GM18907 (cell line): ENCODE results near the gene TNK1.
A peak's percentile ranks its signal among the peaks of the same experiment; 100 is the strongest.
"Not testable (repeated sequence)": the region's sequence is repeated elsewhere in the genome, so short reads cannot be mapped to it uniquely, and the experiment has no call there.

Experiments used
- ATAC-seq: cut with Tn5 transposase; IDR thresholded peaks from one replicate; pipeline ENCODE4 v1.9.1; 2021; ENCODE audit warnings: mild to moderate bottlenecking, moderate library complexity; ENCODE audit not compliant: unreplicated experiment

TNK1 gene

DNA sequence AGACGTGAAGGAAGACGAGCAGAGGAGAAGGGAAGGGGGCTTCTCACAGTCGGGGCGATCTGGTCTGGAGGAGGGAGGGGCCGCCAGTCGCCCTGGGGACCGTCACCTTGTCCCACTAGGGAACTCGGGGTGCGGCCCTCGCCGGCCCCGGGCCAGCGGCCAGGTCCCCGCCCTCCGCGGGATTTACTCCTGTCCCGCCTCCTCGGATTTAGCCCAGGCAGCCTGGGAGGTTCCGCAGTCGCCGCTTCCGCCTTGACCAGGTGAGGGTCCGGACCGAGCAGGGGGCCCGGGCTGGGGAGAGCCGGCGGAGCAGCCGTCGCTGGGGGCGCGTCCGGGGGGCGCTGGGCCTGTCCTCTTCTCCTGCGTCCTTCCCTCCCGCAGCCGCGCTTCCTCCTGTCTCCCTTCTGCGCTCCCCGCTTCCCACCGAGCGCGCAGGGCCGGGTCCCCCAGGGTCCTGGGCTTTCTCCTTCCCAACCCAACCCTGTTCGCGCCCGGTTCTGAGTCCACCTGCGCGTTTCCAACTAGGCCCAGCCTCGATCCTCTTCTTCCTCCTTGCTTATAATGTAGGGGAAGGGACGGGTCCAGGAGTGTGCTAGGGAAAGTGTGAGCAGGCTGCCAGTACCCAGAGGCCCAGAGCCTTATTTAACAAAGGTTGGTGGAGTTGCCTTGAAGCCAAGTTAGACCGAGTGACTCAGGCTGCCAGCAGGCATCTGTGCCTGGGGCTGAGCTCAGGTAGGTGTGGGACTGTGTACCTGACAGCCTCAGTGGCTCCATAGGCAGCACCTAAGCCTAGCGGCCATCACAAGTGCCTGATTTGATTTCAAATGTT lies at the start of gene TNK1:
Gene TNK1, plus strand, starts transcription at position 235 of the 829 bp plus-strand sequence. CDS start 1,838 bp downstream, outside the sequence.
- no peak for ATAC-seq

DNA sequence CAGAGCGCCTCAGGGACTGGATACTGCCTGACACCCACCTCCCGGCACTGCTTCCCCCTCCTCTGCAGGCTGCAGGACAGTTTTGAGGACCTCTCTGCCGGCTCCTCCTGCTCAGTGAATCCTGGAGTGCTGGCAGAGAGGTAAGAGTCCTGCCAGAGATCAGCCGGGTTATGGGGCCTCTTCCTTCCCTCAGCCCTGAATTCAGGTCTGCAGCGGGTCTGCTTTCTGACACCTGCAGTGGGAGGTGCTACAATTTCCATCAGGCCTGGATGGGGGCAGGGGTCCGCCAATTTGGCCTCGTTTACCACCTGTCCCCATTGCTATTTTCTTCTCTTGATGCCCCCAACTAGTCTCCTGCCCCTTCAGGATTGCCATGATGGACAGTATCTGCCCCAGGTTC lies 48.8 kb upstream of the TNK1 start:
- no peak for ATAC-seq

DNA sequence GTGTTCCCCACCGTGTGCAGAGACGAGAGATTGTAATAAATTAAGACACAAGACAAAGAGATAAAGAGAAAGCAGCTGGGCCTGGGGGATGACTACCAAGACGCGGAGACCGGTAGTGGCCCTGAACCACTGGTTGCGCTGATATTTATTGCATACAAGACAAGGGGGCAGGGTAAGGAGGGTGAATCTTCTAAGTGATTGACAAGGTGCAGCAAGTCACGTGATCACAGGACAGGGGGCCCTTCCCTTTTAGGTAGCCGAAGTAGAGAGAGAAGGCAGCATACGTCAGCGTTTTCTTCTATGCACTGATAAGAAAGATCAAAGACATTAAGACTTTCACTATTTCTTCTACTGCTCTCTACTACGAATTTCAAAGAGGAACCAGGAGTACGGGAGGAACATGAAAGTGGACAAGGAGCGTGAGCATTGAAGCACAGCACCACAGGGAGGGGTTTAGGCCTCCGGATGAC lies 48.3 kb upstream of the TNK1 start:
- ATAC-seq, result not testable (repeated sequence)

DNA sequence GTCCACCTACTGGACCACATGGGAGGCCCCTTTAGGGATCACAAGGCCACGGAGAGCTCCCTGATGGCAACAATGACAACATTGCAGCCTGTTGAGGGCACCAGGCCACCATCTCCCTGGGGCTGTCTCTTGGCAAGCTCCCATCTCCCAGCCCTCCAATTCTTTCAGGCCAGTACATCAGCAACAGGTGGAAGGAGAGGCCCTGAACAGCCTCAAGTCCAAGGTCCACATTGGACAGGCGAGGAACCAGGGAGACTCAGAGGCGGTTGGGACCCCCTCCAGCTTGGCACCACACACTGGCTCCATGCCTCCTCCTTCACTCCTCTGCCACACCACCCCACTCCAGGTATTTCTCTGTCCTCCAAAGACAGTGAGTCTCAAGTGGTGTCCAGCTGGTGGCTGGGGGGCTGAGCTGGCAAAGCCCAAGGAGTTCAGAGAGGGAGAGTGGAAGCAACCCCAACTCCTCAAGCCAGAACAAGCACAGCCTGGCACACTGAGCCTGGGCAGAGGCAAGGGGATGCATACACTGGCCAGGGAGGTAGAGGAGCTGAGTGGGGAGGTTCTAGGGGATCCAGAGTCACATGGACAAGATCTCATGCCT lies 45.9 kb upstream of the TNK1 start:
- ATAC-seq, result no peak

DNA sequence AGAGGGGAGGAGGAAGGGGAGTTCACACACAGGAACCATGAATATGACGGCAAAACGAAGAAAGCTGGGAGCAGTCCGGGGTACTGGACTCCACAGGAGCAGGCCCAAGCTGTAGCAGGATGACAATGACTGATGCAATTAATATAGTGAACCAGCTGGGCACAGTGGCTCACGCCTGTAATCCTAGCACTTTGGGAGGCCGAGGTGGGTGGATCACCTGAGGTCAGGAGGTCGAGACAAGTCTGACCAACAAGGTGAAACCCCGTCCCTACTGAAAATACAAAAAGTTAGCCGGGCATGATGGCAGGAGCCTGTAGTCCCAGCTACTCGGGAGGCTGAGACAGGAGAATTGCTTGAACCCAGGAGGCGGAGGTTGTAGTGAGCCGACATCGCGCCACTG lies 45.1 kb upstream of the TNK1 start:
- ATAC-seq, result not testable (repeated sequence)

DNA sequence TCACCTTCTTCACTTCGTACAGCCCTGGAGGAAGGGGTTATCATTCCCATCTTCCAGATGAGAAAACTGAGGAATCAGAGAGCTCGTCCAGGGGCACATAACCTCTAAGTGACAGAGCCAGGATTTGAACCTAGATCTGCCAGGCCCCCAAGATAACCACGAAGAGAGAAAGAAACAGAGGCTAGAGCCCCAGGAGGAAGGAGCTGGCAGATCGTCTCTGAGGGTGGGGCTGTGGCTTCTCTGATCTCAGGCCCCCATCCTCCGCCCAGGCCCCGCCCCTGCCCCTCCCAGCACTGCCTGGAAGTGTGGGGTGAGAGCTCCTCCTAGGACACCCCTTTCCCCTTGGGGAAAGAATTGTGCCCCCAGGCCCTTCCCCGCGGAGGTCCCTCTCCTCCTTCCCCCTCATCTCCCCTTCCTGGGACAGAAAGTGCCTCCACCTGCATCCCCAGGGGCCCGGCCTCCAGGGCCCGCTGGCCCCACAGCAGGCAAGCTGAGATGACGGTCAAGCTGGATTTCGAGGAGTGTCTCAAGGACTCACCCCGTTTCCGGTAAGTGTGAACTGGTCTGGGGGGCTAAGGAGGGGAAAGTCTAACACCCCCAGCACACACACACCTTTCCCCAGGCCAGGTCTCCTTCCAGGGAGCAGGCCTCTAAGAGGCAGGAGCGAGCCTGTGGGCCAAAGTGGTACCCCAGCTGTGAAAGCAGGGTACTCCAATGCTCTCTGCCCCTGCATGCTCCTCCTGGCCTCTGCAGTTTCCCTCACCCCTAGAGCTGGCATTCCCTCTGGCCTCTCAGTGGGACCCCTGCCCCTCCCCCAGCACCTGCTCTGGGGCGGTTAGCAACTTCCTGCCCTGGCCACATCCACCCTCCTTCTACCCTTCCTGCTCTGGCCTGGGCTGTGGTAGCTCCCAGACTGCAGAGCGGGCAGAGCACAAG lies 44.4 kb upstream of the TNK1 start, which contains the start of gene ACAP1:
Gene ACAP1, plus strand, starts transcription at position 290 of the 936 bp plus-strand sequence. Its CDS starts 206 bp downstream, at position 496.
- peak; percentile 65 for ATAC-seq

DNA sequence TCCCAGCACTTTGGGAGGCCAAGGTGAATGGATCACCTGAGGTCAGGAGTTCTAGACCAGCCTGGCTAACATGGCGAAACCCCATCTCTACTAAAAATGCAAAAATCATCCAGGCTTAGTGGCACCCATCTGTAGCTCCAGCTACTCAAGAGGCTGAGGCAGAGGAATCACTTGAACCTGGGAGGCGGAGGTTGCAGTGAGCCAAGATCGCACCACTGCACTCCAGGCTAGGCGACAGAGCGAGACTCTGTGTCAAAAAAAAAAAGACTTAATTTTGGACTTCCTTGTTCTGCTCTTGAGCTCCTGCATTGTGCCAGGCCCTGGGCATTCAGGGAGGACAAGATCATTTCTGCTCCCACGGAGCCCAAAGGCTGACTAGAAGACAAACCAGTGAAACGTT lies 43.3 kb upstream of the TNK1 start:
- ATAC-seq, result not testable (repeated sequence)

DNA sequence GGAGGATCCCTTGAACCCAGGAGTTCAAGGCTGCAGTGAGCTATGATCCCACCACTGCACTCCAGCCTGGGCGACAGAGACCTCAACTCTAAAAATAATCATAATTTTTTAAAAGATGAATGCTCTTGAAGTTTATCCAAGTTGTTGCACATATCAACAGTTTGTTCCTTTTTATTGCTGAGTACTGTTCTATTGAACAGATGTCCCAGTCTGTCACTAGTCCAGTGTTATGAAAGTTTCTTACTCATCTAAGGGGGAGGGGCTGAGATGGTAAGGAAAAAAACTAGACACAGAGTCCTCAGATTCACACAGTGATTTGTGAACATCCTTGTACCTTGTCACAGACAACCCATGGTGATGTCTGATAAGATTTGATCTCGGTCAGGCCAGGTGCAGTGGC lies 40.7 kb upstream of the TNK1 start:
- ATAC-seq, result no peak

DNA sequence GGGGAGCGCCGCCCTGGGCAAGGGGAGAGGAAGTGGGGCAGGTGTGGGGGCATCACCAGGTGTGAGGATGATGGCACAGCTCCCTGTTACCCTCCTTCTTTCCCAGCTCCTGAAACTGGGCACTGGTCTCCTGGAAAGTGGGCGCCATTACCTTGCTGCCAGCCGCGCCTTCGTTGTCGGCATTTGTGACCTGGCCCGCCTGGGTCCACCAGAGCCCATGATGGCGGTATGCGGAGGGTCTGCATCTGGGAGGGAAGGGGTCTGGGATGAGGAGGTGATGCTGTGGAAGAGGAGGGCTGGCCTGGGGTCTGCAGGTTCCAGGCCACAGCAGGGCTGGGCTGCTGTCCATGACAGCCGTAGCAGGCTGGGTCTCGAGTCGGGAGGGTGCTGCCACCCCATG lies 39.0 kb upstream of the TNK1 start:
- no peak for ATAC-seq

DNA sequence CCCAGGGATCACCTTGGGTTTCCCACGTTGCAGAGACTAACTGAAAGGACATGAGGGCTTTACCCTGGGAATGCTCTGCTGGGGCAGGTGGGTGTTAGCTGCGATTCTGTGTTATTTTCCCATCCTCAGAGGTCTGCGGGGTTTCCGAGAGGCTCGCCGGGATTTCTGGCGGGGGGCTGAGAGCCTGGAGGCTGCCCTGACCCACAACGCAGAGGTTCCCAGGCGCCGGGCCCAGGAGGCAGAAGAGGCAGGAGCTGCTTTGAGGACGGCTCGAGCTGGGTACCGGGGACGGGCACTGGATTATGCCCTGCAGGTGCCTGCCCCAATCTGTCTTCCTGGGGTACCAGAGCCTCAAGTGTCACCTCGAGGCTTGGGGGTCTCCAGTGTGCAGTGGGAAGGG lies 37.6 kb upstream of the TNK1 start:
- ATAC-seq, result no peak

DNA sequence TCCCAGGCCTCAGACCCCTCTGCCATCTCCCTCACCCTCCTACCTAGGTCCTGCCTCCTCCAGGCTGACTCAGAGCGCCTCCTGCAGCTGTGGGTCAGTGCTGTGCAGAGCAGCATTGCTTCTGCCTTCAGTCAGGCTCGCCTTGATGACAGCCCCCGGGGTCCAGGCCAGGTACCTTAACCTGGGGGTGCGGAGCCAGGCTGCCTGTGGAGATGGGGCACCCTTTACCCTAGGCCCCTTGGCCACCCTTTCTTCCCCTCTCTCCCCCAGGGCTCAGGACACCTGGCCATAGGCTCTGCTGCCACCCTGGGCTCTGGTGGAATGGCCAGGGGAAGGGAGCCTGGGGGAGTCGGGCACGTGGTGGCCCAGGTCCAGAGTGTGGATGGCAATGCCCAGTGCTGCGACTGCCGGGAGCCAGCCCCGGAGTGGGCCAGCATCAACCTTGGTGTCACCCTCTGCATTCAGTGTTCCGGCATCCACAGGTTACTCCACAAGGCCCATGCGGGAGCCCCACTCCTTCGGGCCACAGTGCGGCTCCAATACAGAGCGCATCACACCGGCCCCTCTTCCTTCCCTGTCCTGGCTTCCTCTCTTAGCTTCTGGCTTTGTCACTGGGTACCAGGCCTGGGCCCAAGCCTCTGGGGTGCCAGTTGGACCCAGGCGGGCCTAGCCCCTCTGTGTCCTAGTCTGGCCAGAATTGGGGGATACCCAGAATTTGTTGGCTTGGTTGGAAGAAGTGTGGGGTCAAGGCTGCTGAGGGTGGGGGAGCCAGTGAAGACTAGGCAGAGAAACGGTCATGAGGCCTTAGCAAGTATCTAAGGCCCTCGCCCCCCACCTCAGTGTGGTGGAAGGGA lies 33.9 kb upstream of the TNK1 start:
- ATAC-seq, result no peak

DNA sequence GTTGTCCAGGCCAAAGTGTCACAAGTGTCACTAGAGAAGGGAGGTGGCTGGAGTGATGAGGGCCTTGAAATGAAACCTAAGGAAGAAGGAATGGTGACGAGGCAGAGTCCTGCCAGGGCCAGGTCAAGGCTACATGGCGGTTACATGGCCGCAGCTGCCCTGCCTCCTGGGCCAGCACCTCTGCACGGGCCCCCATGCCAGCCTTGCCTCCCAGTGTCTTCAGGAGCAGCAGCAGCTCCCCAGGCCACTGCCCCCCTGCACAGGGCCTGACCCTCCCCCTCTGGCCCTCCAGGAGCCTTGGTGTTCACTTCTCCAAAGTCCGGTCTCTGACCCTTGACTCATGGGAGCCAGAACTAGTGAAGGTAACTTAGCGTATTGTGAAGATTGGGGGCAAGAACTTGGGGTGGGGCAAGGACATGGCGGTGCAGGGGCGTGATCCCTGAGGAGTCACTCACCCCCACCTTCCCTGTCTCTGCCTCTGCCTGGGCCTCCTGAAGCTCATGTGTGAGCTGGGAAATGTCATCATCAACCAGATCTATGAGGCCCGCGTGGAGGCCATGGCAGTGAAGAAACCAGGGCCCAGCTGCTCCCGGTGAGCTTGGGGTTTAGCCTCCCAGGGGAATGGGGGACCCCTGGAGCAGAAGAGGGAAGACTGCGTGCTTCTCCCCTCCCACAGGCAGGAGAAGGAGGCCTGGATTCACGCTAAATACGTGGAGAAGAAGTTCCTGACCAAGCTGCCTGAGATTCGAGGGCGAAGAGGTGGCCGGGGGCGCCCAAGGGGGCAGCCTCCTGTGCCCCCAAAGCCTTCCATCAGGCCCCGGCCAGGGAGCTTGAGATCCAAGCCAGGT lies 33.0 kb upstream of the TNK1 start:
- ATAC-seq, result no peak

DNA sequence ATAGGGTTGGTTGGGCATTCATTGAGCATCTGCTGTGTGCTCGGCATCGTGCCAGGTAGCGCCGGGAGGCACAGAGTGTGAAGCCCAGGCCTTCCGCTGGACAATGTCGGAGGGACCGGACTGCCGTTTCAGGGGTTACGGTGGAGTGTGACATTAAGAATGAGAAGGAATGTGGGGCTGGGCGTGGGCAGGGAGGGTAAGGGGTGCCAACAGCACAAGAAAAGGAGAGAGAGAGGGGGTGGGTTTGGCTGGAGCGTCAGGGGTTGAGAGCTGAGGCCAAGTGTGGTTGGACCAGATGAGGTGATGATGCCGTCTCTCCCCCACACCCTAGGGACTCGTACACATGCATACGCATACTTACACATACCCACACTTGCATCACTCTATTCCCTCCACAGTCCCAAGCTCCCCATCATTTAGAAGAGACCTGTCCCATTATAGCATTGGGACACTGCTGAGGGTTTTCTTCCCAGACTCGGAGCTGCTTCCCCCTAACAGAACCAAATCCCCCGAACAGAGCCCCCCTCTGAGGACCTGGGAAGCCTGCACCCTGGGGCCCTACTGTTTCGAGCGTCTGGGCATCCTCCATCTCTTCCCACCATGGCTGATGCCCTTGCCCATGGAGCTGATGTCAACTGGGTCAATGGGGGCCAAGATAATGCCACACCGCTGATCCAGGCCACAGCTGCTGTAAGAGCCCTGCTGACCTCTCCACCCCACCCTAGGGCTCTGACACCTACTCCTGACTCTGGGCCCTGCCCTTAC lies 32.2 kb upstream of the TNK1 start:
- no peak for ATAC-seq

DNA sequence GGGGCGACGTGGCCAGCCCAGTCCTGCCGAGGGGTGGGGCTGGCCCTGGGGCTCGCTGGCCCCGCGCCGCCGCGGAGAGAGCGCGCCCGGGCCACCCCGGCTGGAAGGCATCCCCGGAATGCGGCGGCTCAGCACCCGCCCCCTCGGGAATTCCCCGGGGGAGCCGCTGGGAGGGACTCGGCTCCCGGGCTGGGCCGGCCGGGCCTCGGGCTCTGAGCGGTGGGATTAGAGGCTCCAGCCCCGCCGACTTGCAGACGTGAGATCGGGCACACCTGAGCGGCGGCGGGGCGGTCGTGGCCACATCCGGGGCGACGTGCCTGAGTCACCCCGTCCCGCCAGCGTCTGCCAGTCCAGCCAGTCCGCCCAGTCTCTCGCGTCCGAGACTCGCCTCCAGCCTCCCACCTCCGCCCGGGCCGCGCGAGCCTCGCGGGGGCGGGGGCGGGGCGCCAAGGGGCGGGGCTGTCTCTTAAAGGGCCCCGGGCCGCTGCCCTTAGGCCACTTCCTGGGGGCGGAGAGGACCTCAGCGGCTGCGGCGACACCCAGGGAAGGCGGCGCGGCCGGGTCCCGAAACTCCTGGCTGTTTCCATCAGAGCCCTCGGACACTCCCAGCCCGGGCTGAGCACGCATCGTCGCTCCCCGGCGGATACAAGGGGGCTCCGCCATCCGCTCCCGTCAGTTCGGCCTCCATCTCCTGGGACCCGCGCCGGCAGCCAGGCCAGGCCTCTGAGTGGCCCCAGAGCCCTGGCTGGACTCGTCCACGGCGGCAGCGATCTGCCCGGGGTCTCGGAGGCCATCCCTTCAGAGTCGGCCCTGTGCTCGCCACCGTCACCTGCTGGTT lies 29.0 kb upstream of the TNK1 start, which contains the start of gene KCTD11:
Gene KCTD11, plus strand, starts transcription at position 498 of the 838 bp plus-strand sequence.
- peak; percentile 63 for ATAC-seq

DNA sequence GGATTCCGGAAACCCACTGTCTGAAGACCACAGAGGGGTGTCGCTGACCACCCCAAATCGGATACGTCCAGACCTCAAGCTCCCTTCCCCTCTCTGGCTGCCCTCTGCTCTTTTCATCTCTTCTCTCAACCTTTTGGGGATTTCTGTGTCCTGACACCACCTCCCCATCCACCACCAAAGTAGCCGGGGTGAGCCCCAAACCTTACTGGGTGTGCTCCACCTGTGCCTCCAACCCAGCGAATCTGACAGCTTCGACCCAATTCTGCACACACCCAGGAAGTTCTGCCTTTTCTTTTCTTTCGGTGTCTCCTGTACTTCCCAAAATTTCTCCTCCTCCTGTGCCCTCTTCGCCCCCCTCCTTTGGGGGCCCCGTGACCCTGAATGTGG lies 28.4 kb upstream of the TNK1 start:
- ATAC-seq, result no peak

DNA sequence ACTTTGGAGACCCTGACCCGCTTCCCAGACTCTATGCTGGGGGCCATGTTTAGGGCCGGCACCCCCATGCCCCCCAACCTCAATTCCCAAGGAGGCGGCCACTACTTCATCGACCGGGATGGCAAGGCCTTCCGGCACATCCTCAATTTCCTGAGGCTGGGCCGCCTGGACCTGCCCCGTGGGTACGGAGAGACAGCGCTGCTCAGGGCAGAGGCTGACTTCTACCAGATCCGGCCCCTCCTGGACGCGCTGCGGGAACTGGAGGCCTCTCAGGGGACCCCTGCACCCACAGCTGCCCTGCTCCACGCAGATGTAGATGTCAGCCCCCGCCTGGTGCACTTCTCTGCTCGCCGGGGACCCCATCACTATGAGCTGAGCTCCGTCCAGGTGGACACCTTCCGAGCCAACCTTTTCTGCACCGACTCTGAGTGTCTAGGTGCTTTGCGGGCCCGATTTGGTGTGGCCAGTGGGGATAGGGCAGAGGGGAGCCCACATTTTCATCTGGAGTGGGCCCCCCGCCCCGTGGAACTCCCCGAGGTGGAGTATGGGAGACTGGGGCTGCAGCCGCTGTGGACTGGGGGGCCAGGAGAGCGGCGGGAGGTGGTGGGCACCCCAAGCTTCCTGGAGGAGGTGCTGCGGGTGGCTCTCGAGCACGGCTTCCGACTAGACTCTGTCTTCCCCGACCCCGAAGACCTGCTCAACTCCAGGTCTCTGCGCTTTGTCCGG lies 27.8 kb upstream of the TNK1 start:
- no peak for ATAC-seq

DNA sequence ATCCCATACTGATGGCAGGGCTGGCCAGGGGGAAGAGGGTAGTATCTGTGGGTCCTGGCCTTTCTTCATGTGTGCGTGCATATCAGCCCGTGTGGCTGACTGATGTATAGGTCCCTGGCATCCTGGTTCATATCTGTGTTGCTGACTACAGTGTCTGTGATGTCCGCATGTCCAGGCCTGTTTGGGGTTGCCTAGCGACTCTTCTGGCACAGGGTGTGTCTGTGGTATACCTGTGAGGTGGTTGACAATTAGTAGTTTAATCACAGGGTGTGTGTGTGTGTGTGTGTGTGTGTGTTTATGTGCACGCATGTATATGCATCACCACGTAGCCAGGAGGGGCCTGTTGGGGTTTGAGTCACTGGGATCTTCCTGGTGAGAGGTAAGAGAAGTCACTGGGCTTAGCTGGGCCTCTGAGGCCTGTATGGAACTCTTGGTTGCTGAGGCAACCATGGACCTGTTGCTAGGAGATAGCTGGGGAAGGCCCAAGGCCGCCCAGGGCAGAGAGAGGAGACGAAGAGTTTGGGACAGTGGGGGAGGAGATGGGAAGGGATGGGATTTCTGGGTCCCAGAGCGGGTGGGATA lies 26.5 kb upstream of the TNK1 start:
- ATAC-seq, result no peak
